ENCODE results near the gene SKAP1.

DNA sequence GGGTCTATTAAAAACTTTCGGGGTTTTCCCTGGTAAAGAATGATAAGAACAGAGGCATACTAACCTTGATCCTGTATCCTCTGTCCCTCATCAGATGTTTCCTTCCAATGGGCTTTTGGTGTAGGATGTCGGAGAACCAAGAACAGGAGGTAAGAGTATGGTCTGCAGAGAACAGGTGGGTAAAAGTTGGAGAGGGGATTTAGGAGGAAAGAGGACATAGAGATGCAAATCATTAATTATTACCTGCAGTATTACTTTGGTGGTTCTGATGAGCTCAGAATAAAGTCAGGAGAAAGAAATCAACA, 318.1 kb downstream of the SKAP1 start:
- TF ChIP-seq EZH2 (IDR thresholded peaks at IDR 0.05) (no peak), POLR2AphosphoS5 (IDR thresholded peaks at IDR 0.05; ENCODE audit: borderline replicate concordance, low read depth, low read length) (no peak), FOXP2 (optimal IDR thresholded peaks at IDR 0.05; ENCODE audit: control extremely low read depth, extremely low read length, insufficient read depth) (no peak)

Measured in SK-N-MC (cell line).